HT1080 (cell line): ENCODE data around the gene KIF4A. TPM values are rescaled to one million over a fixed set of nuclear protein-coding genes. Genes with fewer than 3 reads are reported as not detected.
"Not testable (repeated sequence)": the region's sequence is repeated elsewhere in the genome, so short reads cannot be mapped to it uniquely, and the experiment has no call there.

Source experiments
- DNase-seq: peaks from one replicate; pipeline ENCODE4 v3.0.0-alpha.2; 2015; ENCODE audit warnings: low read depth
- polyA plus RNA-seq, 2 experiments: library from polyadenylated mRNA; depleted of rRNA; stranded (reverse); fragments of >200 nt; gene quantifications; 2 replicates each; pipeline ENCODE4 v1.2.3, GENCODE V29; 2015
- total RNA-seq: library from RNA; depleted of rRNA; stranded (reverse); fragments of >200 nt; shearing (Covaris generic); gene quantifications from 2 replicates; pipeline ENCODE4 v1.2.3, GENCODE V29; 2014; rRNA removed

The KIF4A gene, protein sequence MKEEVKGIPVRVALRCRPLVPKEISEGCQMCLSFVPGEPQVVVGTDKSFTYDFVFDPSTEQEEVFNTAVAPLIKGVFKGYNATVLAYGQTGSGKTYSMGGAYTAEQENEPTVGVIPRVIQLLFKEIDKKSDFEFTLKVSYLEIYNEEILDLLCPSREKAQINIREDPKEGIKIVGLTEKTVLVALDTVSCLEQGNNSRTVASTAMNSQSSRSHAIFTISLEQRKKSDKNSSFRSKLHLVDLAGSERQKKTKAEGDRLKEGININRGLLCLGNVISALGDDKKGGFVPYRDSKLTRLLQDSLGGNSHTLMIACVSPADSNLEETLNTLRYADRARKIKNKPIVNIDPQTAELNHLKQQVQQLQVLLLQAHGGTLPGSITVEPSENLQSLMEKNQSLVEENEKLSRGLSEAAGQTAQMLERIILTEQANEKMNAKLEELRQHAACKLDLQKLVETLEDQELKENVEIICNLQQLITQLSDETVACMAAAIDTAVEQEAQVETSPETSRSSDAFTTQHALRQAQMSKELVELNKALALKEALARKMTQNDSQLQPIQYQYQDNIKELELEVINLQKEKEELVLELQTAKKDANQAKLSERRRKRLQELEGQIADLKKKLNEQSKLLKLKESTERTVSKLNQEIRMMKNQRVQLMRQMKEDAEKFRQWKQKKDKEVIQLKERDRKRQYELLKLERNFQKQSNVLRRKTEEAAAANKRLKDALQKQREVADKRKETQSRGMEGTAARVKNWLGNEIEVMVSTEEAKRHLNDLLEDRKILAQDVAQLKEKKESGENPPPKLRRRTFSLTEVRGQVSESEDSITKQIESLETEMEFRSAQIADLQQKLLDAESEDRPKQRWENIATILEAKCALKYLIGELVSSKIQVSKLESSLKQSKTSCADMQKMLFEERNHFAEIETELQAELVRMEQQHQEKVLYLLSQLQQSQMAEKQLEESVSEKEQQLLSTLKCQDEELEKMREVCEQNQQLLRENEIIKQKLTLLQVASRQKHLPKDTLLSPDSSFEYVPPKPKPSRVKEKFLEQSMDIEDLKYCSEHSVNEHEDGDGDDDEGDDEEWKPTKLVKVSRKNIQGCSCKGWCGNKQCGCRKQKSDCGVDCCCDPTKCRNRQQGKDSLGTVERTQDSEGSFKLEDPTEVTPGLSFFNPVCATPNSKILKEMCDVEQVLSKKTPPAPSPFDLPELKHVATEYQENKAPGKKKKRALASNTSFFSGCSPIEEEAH
- total RNA-seq: 29.8 and 30.6 TPM in 2 replicates
- 19.1 and 21.2 TPM in 2 replicates for polyA plus RNA-seq (2015; cell fraction: cytosol; rRNA removed)
- polyA plus RNA-seq (2015; cell fraction: nucleus; rRNA removed): 40.2 and 41.7 TPM in 2 replicates

DNA sequence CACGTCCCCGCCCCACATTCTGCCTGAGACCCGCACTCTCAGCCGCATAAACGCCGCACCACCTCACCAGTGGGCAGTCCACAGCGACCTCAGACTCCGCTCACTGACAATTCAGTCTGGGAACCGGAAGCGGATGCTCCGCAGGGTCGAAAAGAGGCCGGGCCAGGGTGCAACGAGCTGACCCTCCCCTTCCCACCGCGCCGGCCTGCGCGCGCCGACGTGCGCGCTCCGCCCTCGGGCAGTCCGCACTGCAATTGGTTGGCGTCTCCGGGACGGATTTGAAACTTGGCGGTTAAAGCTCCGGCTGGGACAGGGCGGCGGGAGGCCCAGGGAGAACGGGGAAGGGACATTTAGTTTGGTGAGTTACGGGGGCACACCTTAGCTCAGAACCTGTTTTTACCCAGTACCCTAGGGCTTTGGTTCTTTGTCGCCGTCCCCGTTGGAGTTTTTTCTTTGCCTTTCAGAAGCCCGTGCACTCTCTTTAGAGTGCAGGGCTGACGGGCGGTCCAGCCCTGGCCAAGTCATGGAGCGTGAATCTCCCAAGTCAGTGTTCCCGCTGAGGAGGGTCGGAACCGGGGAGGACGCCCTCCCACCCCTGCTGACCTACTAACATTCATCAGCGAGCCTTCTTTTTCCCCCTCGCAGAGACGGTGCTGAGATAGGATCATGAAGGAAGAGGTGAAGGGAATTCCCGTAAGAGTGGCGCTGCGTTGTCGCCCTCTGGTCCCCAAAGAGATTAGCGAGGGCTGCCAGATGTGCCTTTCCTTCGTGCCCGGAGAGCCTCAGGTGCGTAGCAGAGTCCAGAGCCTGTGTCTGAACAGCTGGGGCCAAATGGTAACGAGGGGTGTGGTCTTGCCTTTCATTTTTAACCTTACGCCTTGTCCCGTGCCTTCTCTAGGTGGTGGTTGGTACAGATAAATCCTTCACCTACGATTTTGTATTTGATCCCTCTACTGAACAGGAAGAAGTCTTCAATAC is at the start of gene KIF4A, which contains the start of gene PDZD11:
KIF4A (plus strand) TSS at position 312 of the 978 bp plus-strand sequence; CDS start at position 667, 355 bp downstream.
PDZD11 (minus strand) TSS at position 135 of the 978 bp plus-strand sequence. CDS start 586 bp downstream, outside the sequence.
- DNase-seq: peak; percentile 86

DNA sequence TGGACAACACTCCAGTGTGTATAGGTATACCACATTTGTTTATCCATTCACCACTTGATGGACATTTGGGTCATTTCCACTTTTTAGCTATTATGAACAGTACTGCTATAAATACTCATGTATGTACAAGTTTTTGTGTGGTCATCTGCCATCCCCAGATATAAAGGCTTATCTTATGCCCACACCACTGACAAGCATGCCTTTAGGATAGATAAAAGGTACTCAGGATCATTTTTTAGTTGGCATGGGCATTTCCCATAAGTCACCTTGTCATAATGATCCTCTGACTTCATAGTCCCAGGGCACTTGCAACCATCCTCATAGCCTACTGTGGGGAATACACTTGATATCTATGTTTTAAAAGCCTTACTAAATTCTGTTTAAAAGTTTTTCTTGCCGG is 49.2 kb upstream of the KIF4A start:
- no peak for DNase-seq

DNA sequence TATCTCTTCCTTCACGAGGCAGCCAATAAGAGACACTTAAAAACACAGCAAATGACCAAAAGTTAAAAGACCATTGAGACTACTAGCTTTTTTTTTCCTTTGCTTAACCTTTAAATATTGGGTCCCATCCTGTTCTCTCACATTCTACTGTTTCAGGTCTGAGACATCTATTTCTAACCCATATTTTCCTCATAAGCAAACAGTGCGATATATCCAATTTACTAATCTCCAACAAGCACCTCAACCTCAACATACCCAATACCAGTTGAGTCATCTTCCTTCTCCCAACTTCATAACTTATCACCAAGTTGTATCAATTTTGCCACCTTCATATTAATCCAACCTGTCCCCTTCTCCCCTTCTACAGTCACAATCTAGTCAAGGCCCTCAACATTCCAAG is 48.4 kb upstream of the KIF4A start:
- DNase-seq: no peak

DNA sequence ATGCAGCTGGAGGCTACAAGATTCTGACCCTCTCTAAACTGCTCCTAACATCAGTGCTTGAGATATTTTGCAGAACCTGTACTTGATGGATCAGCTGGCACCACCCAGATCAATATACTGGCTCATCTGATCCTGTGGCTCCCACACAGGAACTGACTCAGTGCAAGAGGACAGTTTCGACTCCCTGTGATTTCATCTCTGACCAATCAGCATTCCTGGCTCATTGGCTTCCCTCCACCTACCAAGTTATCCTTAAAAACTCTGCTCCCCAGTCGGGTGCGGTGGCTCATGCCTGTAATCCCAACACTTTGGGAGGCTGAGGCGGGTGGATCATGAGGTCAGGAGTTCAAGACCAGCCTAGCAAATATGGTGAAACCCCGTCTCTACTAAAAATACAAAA is 46.3 kb upstream of the KIF4A start:
- peak; percentile 67 for DNase-seq

DNA sequence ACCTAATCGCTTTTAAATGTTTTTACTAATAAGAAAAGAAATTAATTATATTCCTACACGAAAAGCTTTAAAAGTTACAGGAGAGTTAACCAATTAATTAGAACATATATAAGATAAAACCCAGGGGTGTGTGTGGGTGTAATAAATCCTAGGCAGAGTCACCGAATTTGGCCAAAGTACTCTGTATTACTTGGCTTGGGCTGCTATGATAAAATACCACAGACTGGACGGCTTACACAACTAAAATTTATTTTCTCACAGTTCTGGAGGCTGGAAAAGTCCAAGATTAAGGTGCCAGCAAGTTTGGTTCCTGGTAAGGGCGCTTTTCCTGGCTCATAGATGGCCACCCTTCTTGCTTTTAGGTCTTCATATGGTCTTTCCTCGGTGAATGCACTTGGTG is 45.0 kb upstream of the KIF4A start:
- no peak for DNase-seq

DNA sequence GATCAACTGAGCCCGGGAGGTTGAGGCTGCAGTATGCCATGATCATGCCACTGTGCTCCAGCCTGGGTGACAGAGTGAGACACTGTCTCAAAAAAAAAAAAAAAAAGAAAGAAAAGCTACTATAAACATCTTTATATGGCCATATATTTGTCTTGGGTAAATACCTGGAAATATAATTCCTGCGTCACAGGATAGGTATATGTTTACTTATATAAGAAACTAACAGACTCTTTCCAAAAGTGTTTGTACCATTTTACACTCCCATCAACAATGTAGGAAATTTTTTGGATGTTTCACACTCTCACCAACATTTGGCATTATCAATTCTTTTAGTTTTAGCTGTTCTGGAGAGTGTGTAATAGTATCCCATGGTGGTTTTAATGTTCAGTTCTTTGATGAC is 42.7 kb upstream of the KIF4A start:
- no peak for DNase-seq

DNA sequence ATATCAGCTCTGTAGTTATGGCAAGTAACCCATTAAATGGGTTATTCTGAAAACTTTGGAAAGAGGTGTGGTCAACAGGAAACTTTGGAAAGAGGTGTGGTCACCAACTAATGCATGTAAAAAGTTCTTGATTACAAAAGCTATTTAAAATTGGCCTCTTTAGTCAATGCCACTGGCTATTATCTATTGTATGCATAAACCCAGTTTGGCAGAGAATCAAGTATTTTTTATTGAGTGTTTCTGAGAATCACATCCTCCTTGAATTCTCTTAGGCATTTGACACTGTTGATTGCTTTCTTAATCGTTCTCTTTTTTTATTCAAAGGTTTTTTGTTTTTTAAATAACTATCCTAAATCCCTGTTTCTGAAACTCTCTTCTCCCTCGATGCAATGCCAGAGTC is 37.4 kb upstream of the KIF4A start:
- no peak for DNase-seq

DNA sequence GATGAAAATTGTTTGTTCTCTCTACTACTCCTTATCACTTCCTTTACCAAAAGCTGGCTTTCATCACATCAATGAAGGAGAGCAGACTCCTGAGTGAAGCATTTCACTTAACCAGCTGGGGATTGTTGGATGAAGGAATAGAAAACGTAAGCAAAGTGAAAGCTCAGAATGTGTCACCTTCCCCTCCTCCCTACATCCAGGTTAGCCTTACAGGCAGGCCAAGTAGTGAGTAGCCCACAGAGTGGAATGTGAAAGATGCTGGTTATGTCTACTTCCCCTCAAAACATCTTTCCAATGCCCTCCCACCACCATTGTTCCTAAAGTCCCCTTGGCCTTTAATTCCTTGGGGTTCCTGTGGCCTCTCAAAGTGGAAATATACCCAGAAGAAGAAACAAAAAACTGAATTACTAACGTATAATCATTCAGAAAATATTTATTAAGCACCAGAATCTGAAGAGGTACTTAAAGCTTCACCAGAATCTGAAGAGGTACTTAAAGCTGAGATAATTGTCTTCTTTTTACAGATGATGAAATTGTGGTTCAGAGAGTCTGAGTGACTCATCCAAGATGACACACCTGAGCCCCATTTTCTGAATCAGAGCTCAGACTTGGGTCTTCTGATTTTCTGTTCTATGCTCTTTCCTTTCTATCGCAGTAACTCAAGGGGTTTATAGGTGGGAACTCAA is 36.4 kb upstream of the KIF4A start:
- peak; percentile 76 for DNase-seq

DNA sequence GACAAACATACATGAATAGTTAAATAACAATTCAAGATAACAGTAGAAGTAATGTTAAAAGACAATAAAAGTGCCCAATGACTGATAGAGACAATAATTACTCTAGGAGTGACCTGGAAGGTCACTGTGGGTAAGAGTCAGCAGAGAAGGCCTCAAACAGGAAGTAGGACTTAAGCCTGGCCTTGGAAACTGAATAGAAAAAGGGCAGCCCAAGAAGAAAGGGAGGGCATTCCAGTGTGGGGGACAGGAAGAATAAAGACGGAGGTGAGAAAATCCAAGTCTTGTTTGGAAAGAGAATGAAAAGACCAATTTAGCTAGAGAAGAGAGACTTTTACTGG is 35.9 kb upstream of the KIF4A start:
- DNase-seq: peak; percentile 76

DNA sequence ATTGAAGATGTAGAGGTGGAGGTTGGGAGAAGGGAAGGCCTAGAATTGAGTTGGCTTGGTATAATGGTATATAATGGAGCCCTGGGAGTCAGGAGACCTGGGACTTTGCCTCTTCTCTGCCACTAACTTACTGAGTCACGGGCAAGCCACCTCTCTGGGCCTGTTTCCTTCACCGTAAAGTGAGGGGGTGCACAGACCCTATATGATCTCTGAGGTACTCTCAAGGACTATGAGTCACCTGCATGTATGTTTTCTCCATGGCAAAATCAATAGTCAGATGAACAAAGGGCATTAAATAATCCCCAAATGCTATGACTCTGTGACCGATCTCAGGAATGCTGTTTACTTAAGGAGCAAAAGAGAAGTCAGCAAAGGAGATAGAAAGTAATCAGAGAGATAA is 35.0 kb upstream of the KIF4A start:
- no peak for DNase-seq

DNA sequence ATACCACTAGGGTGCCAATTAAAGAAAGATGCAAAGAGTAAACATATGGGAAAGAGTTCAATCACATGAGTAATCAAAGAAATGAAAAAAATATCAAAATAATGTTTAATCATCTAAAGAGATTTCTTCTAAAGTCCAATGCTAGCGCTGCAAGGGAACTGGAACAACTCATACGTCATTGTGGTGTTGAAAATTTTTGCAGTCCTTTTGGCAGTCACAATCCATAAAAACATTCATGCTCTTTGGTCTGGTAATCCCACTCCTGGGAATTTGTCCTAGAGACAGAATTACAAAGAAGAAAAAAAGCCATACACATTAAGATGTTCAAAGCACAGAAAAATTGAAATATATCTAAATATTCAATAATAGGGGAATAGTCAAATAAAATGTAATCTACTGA is 34.5 kb upstream of the KIF4A start:
- no peak for DNase-seq

DNA sequence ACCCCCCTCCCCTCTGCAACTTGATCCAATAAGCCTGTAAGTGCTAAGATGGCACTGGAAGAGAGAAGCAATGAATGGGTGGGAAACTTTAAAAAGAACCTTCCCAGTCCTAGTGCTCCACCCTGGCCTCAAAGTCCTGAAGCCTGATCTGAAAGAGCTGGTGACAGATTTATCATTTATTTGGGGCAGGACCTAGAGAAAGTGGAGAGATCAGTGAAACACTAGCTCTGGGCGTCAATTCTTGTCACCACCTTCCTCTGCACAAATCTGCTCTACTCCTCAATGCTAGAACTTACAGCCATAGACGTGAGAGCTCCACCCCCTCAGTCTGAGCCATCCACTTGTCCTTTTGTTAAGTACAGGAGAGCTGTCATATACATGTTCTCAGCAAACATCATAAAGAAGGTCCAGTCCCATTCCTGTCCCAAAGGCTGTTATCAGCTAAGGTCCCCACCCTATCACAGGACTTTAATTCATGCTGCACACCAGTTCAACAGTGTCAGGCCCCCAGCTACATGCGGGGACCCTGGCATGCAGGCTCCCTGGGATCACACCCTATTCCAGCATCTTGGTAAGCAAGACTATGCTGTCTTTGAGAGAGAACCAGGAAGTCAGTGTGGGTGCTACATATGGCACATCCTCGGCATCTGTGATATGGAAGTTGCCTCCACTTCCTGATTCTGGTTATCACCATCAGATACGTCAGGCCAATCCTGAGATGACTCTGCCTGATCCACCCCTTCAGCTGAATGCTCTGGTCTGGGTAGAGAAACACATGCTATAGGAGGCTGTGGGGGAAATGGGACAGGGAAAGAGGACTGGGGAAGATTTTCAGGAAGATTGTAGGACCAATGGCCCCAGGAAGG is 32.2 kb upstream of the KIF4A start:
- DNase-seq: no peak

DNA sequence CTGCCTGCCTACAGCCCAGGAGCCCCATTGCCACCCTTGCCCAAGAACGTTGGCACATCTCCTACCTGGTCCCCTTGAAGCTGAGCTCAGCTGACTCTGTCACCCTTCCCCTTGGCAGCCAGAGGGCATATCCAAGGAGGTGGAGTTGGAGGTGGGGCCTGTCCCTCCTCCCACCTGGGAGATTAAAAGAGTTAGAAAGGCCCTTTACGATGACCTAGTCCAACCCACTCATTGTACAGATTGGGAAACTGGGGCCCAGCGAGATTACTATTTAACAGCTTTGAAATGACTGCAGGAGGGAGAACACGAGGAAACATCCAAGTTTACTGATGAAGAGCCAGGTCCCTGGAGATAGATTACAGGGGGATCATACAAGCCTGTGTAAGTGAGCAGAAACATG is 29.8 kb upstream of the KIF4A start, which contains the start of gene P2RY4:
P2RY4 (minus strand) TSS at position 101 of the 400 bp plus-strand sequence. CDS start 580 bp downstream, outside the sequence.
- no peak for DNase-seq

DNA sequence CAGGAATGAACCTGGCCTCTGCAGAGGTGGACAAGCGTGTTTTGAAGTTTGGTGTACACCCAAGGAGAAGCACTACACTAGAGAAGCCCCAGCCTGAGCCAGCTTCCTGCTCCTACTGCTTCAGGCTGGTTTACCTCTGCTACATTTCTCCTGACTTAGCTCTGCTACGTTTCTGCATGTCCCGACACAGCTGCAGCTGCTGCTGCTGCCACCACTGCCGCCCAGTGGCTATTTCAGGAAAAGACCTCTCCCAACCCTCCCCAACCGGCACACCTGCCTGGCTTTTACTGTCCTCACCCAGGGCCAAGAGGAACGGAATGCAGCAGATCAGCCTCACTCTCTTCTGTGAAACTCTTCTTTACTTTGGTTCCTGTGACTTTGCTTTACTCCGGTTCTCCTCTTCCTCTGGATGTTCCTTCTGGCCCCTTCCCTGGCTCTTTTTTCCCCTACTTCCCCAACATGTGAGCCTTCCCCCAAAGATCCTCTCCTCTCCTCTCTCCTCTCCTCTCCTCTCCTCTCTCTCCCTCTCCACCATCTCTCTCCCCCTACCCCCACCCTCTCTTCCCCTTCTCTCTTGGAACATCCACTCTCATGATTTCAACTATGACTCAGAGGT is 26.8 kb upstream of the KIF4A start:
- peak; percentile 62 for DNase-seq

DNA sequence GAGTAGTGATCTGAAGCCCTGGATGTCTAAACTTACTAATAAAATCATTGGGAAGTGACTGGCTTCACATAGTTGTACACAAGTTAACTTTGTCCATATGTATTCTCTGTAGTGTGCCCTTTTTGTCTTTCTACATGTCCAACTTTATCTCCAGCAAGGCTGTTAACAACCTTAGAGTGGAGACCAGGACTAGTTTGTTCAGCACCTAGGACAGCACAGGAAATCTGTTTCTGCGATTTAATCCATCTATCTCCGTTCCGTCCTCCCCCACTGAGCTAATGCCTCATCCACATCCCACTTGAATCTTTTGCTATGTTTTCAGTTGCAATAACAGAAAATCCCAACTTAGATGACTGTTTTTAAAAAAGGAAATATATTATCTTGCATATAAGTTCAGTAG is 25.1 kb upstream of the KIF4A start:
- no peak for DNase-seq

DNA sequence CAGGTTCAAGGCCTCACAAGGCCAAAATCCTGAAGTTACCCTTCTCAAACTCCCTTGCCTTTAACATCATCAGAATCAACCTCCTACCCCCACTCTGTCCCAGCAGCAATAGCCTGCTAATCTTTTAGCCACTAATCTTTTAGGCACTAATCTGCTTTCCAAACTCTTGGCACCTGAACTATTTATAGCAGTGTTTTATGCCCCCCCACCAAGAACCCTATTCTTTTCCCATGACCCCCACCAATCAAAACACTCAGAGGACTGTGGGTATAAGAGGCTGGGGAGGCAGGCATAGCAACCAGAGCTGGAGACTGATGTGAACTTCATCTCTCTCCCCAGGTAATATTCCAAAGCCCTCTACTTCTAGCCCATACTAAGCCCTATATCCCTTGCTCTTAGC is 21.9 kb upstream of the KIF4A start, which contains the start of gene ARR3:
ARR3 (plus strand) TSS at position 301 of the 400 bp plus-strand sequence. CDS start 1,052 bp downstream, outside the sequence.
- no peak for DNase-seq

DNA sequence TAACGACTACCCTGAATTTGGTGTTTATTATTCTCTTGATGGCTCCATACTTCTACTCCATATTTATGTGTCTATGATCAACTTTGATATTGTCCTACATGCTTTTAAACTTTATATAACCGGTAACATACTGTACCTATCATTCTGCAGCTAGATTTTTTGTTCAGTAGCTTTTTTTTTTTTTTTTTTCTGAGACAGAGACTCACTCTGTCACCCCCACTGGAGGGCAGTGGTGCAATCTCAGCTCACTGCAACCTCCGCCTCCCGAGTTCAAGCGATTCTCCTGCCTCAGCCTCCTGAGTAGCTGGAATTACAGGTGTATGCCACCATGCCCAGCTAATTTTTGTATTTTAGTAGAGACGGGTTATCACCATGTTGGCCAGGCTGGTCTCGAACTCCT is 15.9 kb upstream of the KIF4A start:
- not testable (repeated sequence) for DNase-seq

DNA sequence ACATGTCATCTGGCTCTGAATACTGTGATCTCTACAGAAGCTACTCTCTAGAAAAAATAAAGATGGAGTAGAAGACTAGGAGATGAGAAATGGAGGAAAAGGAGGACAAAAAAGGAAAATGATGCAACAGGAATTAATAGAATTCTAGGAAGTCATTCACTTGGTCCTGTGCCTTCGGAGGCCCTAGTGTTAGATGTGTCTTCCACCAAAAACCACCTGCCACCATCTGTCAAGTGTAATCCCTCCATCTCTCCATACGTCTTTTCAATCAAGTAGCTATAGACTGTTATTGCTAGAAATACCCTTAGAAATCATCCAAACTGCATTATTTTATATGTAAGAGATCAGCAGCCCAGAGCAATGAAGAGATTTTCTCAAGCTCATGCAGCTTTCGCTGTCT is 10.8 kb upstream of the KIF4A start:
- no peak for DNase-seq
